Stomach (tissue), 4 donors: ENCODE measurements around the gene ARSA.

Source experiments
- CTCF ChIP-seq, 7 experiments: fragments of 450-650 bp in 4 of 7; fragments of 200-600 bp in 3 of 7; sonication (generic) in 3 of 7; IDR thresholded peaks; one replicate each; pipeline ENCODE4 v1.5.1; 2016 to 2019; ENCODE audit warnings: antibody characterized with exemption in 7 of 7, control low read depth in 2 of 7, mild to moderate bottlenecking in 1 of 7
- EP300 ChIP-seq: sonication (generic); formaldehyde crosslinking; IDR thresholded peaks from one replicate; pipeline ENCODE4 v1.6.1; 2017; ENCODE audit warnings: antibody characterized with exemption
- POLR2A ChIP-seq, 4 donors: fragments of 450-650 bp; IDR thresholded peaks; one replicate each; pipeline ENCODE4 v1.6.1; 2016; ENCODE audit warnings: antibody characterized with exemption in 4 of 4, control low read depth in 2 of 4, mild to moderate bottlenecking in 1 of 4, moderate library complexity in 1 of 4
- POLR2AphosphoS5 ChIP-seq, 3 donors: sonication (generic); formaldehyde crosslinking; IDR thresholded peaks; one replicate each; pipeline ENCODE4 v1.6.1; 2016; ENCODE audit warnings: antibody characterized with exemption in 3 of 3

- TF ChIP-seq POLR2A (IDR thresholded peaks at IDR 0.05) = no peak
- no peak for TF ChIP-seq CTCF (IDR thresholded peaks at IDR 0.05)
- TF ChIP-seq POLR2AphosphoS5 (IDR thresholded peaks at IDR 0.05) = no peak
- TF ChIP-seq EP300 = no peak
Measured at GRCh38 chr22:50676661-50677492, 48.9 kb upstream of the ARSA start.
